HG03097 (cell line): ENCODE results near the gene C19orf25.

ENCODE experiments used
- ATAC-seq: cut with Tn5 transposase; IDR thresholded peaks from one replicate; pipeline ENCODE4 v1.9.1; 2021; ENCODE audit not compliant: unreplicated experiment, low FRiP score

C19orf25 gene

GRCh38 chr19:1496714-1497577, 17.9 kb upstream of the C19orf25 start:
- ATAC-seq: no peak

GRCh38 chr19:1495799-1496713, 17.0 kb upstream of the C19orf25 start:
- ATAC-seq: no peak

- ATAC-seq: no peak
These were observed 16.2 kb upstream of the C19orf25 start for GRCh38 chr19:1495051-1495798.

GRCh38 chr19:1494115-1494815, 15.2 kb upstream of the C19orf25 start:
- ATAC-seq: no peak

GRCh38 chr19:1492474-1493006, 13.5 kb upstream of the C19orf25 start:
- ATAC-seq: no peak

GRCh38 chr19:1491849-1492170, 12.8 kb upstream of the C19orf25 start:
- no peak for ATAC-seq

GRCh38 chr19:1491114-1491848, 12.3 kb upstream of the C19orf25 start, which contains the start of gene REEP6:
REEP6 (plus strand) TSS chr19:1491181; CDS start chr19:1491270, 89 bp downstream.
- ATAC-seq: no peak

- ATAC-seq: peak; percentile 75
These were observed 11.5 kb upstream of the C19orf25 start, which contains the start of gene PCSK4 for GRCh38 chr19:1490311-1491113. PCSK4 (minus strand) TSS chr19:1490350; CDS start chr19:1490346, 4 bp downstream.

GRCh38 chr19:1489463-1490310, 10.7 kb upstream of the C19orf25 start:
- peak; percentile 0 for ATAC-seq

- ATAC-seq: no peak
These were observed 9.2 kb upstream of the C19orf25 start for GRCh38 chr19:1488282-1488601.

GRCh38 chr19:1487576-1488281, 8.7 kb upstream of the C19orf25 start:
- ATAC-seq: no peak

GRCh38 chr19:1486720-1487575, 7.9 kb upstream of the C19orf25 start:
- ATAC-seq: no peak

GRCh38 chr19:1483979-1484428, 5.0 kb upstream of the C19orf25 start:
- no peak for ATAC-seq

GRCh38 chr19:1483131-1483978, 4.3 kb upstream of the C19orf25 start:
- ATAC-seq: no peak
